Naive B cell (primary cell): ENCODE data around the gene DDR1. TPM values are rescaled to one million over a fixed set of nuclear protein-coding genes. Genes with fewer than 3 reads are reported as not detected.

Experiments used
- ATAC-seq, 2 donors: fragments of 150-1000 bp; cut with Tn5 transposase; 2 replicates each; pipeline ENCODE4 v1.10.0; 2021; ENCODE audit warnings: low read depth in 2 of 2, mild to moderate bottlenecking in 2 of 2, moderate library complexity in 2 of 2
- DNase-seq: peaks from one replicate; pipeline ENCODE4 v3.0.0; 2022
- H3K27ac Mint-ChIP-seq, 6 donors: one replicate each; pipeline ENCODE4 v1.8.0; 2020 to 2022; ENCODE audit warnings: mild to moderate bottlenecking in 6 of 6, mixed read lengths in 6 of 6, moderate library complexity in 5 of 6, inconsistent platforms in 2 of 6
- H3K27me3 Mint-ChIP-seq, 3 donors: one replicate each; pipeline ENCODE4 v1.8.0; 2021 to 2022; ENCODE audit warnings: mixed read lengths in 3 of 3, mild to moderate bottlenecking in 1 of 3
- H3K36me3 Mint-ChIP-seq, 2 donors: one replicate each; pipeline ENCODE4 v1.8.0; 2020 to 2022; ENCODE audit warnings: mixed read lengths in 2 of 2, inconsistent platforms in 1 of 2, mild to moderate bottlenecking in 1 of 2
- H3K4me1 Mint-ChIP-seq, 3 donors: one replicate each; pipeline ENCODE4 v1.8.0; 2020 to 2022; ENCODE audit warnings: mixed read lengths in 3 of 3, inconsistent platforms in 1 of 3, mild to moderate bottlenecking in 1 of 3, moderate library complexity in 1 of 3
- H3K4me3 Mint-ChIP-seq, 8 donors: one replicate each; pipeline ENCODE4 v1.8.0; 2020 to 2022; ENCODE audit warnings: mild to moderate bottlenecking in 8 of 8, mixed read lengths in 8 of 8, moderate library complexity in 8 of 8, inconsistent platforms in 2 of 8
- H3K9me3 Mint-ChIP-seq, 7 donors: one replicate each; pipeline ENCODE4 v1.8.0; 2020 to 2022; ENCODE audit warnings: mixed read lengths in 7 of 7, mild to moderate bottlenecking in 5 of 7, inconsistent platforms in 2 of 7, moderate library complexity in 1 of 7
- polyA plus RNA-seq, 6 donors: library from polyadenylated mRNA; unstranded; fragments of 300-500 nt; fragmentation: Illumina TruSeq; gene quantifications; one replicate each; pipeline ENCODE4 v1.2.3, GENCODE V29; 2021; ENCODE audit warnings: low read depth in 6 of 6

Gene DDR1
- polyA plus RNA-seq, 6 donors from 2014 or later, result 3.6 to 8.0 (median 4.4) TPM

DNA sequence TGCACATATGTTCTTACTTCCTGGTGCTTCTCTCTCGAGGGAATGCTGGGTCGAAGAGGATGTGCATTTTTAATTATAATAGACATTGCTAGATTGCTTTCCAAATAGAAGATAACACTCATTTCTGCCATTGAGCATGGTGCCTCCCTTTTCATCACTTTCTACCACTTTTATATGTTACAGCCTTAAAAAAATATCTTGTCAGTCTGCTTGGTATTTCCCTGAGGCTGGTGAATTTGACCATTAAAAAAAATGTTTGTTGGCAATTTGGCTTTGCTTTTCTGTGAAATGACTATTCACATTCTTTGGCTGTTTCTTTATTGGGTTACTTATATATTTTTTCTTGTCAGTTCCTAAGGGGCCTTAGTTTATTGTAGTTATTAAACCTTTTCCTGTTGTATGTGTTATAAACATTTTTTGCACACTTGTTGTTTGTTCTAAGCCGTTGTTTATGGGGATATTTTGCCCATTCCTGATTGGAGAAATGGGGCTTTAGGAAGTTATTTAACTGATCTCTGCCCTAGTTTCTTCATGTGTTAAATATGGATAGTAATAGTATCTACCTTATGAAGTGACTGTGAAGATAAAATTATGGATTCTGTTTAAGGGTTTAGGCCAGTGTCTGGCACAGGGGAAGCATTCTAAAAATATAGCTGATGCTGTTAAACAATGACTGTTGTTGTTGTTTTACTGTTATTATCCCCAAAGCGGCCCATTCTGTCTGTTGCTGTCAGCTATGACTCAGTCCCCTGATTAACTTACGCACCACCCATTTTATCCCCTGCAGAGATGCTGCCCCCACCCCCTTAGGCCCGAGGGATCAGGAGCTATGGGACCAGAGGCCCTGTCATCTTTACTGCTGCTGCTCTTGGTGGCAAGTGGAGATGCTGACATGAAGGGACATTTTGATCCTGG lies 3.8 kb downstream of the DDR1 start:
- ATAC-seq, result no peak
- H3K27me3 Mint-ChIP-seq, result no peaks in the 10 kb centered on the region
- H3K9me3 Mint-ChIP-seq, result no peaks in the 10 kb centered on the region
- no peak for DNase-seq
- H3K36me3 Mint-ChIP-seq, result peaks cover 9 to 23% of the 10 kb centered on the region in 2 donors
- H3K27ac Mint-ChIP-seq, result peak overlapping the region in 1 of 6 donors; percentile 47
- H3K4me1 Mint-ChIP-seq, result peaks cover 43 to 49% (median 47%) of the 10 kb centered on the region in 3 donors
- peak overlapping the region in 2 of 8 donors; percentile 2 to 93 for H3K4me3 Mint-ChIP-seq

DNA sequence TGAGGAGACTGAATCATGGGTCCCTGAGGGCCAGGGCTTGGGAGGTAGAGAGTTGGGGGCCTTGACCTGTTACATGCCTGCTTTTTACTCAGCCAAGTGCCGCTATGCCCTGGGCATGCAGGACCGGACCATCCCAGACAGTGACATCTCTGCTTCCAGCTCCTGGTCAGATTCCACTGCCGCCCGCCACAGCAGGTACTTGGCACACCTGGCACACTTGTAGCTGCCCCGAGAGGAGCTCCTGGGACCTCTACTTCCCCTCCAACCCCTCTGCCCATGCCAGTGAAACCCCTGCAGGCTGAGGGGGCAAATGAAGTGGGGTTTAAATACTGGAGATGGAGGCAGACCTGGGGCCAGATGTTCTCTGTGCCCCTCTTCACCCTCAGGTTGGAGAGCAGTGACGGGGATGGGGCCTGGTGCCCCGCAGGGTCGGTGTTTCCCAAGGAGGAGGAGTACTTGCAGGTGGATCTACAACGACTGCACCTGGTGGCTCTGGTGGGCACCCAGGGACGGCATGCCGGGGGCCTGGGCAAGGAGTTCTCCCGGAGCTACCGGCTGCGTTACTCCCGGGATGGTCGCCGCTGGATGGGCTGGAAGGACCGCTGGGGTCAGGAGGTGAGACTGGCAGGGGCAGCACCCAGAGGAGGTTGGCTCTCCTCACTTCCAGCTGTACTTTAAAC lies 4.6 kb downstream of the DDR1 start:
- Mint-ChIP-seq H3K27ac (no peak overlapping the region), H3K27me3 (no peaks in the 10 kb centered on the region), H3K36me3 (peaks cover 9 to 25% of the 10 kb centered on the region in 2 donors), H3K4me1 (peaks cover 35 to 42% (median 40%) of the 10 kb centered on the region in 3 donors), H3K4me3 (no peak overlapping the region), H3K9me3 (no peaks in the 10 kb centered on the region)
- ATAC-seq (no peak), DNase-seq (no peak)

DNA sequence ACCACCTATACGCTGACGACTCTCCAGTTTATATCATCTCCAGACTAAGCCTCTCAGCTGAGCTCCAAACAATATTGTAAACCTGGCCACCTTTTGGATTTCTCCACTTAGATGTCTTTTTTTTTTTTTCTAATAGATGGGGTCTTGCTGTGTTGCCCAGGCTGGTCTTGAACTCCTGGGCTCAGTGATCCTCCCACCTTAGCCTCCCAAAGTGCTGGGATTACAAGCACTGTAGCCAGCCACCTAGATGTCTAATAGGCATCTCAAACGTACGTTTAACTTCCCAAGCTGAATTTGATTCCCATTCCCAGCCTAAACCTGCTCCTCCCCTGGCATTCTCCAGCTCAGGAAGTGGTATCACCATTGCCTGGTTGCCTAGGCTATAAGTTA lies 5.2 kb downstream of the DDR1 start:
- ATAC-seq, result no peak
- no peak overlapping the region for H3K4me3 Mint-ChIP-seq
- H3K27ac Mint-ChIP-seq, result peak overlapping the region in 1 of 6 donors; percentile 22
- H3K9me3 Mint-ChIP-seq, result no peaks in the 10 kb centered on the region
- no peak for DNase-seq
- peaks cover 35 to 42% (median 40%) of the 10 kb centered on the region in 3 donors for H3K4me1 Mint-ChIP-seq
- peaks cover 9 to 28% of the 10 kb centered on the region in 2 donors for H3K36me3 Mint-ChIP-seq
- H3K27me3 Mint-ChIP-seq, result no peaks in the 10 kb centered on the region

DNA sequence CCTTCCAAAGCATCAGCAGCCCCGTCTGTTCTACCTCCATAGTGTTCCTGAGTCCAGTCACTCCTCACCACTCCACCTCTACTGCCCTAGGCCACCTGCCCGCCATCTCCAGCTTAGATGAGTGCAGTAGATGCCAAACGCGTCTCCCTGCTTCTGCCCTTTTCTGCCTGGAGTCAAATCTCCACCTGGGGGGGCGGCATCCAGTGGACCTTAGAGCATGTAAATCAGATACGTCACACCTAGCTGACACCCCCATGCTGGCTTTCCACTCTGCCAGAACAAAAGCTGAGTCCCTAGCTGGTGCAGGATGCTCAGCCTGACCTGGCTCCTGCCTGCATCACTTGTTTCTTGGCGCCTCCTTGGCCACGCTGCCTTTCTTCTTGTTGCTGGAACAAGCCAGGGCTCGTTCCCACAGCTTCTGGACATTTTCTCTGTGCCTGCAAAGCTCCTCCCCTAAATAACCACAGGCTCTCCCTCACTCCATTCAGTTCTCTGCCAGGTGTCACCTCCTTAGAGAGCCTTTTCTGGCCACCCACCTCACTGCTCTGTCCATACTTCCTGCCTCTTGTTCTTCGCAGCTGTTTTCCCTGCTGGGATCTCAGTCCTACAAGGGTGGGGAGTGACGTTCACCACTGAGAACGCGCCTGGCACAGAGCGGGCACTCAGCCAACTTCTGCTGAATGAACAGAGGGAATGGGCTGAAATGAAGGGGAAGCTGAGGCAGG lies 5.8 kb downstream of the DDR1 start:
- peaks cover 31 to 39% (median 37%) of the 10 kb centered on the region in 3 donors for H3K4me1 Mint-ChIP-seq
- no peak overlapping the region for H3K4me3 Mint-ChIP-seq
- H3K36me3 Mint-ChIP-seq, result peaks cover 13 to 34% of the 10 kb centered on the region in 2 donors
- H3K9me3 Mint-ChIP-seq, result no peaks in the 10 kb centered on the region
- no peak for DNase-seq
- ATAC-seq, result no peak
- H3K27ac Mint-ChIP-seq, result peak overlapping the region in 3 of 6 donors; percentile 22 to 74 (median 59)
- H3K27me3 Mint-ChIP-seq, result no peaks in the 10 kb centered on the region

DNA sequence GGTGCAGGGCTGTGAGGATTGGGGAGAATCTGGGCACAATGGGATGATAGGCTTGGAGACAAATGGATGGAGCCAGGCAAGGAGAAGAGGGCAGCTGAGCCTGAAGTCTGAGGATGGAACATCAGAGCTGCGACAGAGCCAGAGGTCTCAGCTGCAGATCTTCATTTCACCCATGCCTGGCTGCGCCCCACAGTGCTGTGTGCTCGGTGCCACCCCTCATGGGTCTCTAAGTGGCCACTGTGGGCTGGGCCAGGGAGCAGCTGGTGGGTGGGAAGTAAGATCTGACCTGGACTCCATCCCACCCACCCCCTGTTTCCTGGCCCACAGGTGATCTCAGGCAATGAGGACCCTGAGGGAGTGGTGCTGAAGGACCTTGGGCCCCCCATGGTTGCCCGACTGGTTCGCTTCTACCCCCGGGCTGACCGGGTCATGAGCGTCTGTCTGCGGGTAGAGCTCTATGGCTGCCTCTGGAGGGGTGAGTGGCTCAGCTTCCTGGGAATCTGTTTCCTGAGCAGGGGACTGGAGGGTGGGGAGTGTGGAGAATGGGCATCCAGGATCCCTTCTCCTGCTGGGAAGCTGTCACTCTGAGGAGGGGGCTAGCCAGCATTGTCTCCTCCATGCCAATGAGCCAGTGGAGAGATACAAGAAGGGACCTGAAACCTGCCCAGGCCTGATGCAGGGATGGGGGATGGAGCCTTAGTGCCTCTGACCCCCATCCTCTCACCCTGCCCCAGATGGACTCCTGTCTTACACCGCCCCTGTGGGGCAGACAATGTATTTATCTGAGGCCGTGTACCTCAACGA lies 6.5 kb downstream of the DDR1 start:
- Mint-ChIP-seq H3K9me3 (no peaks in the 10 kb centered on the region), H3K4me1 (peaks cover 23 to 35% (median 30%) of the 10 kb centered on the region in 3 donors), H3K4me3 (no peak overlapping the region), H3K27ac (peak overlapping the region in 1 of 6 donors; percentile 74), H3K36me3 (peaks cover 13 to 42% of the 10 kb centered on the region in 2 donors), H3K27me3 (no peaks in the 10 kb centered on the region)
- no peak for DNase-seq
- no peak for ATAC-seq

DNA sequence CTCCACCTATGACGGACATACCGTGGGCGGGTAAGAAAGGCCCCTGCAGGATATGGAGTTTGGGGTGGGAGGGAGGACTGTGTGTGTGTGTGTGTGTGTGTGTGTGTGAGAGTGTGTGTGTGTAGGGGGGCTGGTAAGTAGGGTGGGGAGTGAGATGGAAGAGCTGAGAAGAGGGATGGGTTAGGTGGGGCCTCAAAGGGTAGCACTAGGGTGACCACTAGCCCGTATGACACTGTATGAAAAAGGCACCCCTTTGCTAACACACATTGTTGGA lies 7.1 kb downstream of the DDR1 start:
- H3K27me3 Mint-ChIP-seq, result no peaks in the 10 kb centered on the region
- H3K27ac Mint-ChIP-seq, result no peak overlapping the region
- H3K36me3 Mint-ChIP-seq, result peaks cover 13 to 46% of the 10 kb centered on the region in 2 donors
- H3K4me1 Mint-ChIP-seq, result peaks cover 18 to 32% (median 24%) of the 10 kb centered on the region in 3 donors
- H3K4me3 Mint-ChIP-seq, result no peak overlapping the region
- no peak for ATAC-seq
- H3K9me3 Mint-ChIP-seq, result no peaks in the 10 kb centered on the region
- no peak for DNase-seq

DNA sequence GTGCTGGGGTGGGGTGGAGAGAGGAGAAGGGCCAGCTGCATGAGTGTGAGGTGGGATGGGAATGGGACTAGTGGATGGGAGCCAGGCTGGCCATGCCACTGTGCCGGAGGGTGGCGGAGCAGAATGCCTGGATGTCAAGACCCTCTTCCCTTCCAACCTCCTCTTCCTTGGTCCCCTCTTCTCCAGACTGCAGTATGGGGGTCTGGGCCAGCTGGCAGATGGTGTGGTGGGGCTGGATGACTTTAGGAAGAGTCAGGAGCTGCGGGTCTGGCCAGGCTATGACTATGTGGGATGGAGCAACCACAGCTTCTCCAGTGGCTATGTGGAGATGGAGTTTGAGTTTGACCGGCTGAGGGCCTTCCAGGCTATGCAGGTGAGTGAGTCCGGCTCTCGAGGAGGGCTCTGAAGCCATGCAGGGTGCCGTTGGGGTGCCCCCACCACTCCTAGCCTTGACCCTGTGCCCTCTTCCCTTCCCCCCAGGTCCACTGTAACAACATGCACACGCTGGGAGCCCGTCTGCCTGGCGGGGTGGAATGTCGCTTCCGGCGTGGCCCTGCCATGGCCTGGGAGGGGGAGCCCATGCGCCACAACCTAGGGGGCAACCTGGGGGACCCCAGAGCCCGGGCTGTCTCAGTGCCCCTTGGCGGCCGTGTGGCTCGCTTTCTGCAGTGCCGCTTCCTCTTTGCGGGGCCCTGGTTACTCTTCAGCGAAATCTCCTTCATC lies 7.7 kb downstream of the DDR1 start:
- ATAC-seq, result no peak
- peaks cover 12 to 27% (median 18%) of the 10 kb centered on the region in 3 donors for H3K4me1 Mint-ChIP-seq
- H3K27ac Mint-ChIP-seq, result no peak overlapping the region
- no peaks in the 10 kb centered on the region for H3K9me3 Mint-ChIP-seq
- no peaks in the 10 kb centered on the region for H3K27me3 Mint-ChIP-seq
- no peak for DNase-seq
- peaks cover 13 to 46% of the 10 kb centered on the region in 2 donors for H3K36me3 Mint-ChIP-seq
- H3K4me3 Mint-ChIP-seq, result peak overlapping the region in 1 of 8 donors; percentile 64

DNA sequence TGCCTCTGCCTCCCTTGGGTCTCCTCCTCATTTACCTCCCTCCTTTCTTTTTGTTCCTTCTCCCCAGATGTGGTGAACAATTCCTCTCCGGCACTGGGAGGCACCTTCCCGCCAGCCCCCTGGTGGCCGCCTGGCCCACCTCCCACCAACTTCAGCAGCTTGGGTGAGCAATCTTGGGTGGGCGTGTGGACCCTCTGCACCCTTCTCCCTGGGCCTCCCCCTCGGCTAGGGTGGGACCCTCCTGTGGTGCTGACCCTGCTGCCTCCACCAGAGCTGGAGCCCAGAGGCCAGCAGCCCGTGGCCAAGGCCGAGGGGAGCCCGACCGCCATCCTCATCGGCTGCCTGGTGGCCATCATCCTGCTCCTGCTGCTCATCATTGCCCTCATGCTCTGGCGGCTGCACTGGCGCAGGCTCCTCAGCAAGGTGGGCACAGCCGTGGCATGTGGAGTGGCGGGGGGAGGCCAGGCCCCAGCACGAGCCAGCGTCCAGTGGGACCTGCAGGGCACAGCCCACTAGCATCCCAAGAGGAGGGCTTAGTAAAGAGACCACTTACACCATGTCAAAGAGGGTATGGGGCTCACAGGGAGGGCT lies 8.8 kb downstream of the DDR1 start:
- H3K4me3 Mint-ChIP-seq, result no peak overlapping the region
- ATAC-seq, result no peak

DNA sequence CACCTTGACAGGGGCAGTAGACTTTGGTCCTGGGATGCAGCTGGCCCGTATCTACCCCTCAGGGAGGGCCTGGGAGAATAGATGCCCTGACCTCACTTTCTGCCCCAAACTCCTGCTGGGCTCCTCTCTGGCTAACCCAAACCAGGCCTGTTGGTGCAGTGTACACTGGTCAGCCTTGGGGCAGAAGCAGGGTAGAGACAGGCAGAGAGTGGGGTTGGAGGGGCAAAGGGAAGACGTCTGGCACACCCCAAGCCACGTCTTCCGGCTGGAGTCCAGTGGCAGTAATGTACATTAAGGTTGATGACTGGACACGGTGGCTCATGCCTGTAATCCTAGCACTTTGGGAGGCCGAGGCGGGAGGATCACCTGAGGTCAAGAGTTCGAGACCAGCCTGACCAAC lies 9.3 kb downstream of the DDR1 start:
- Mint-ChIP-seq H3K27ac (no peak overlapping the region), H3K9me3 (no peaks in the 10 kb centered on the region), H3K27me3 (no peaks in the 10 kb centered on the region), H3K4me3 (no peak overlapping the region), H3K4me1 (peaks cover under 1 to 20% (median 10%) of the 10 kb centered on the region in 3 donors), H3K36me3 (peaks cover 9 to 53% of the 10 kb centered on the region in 2 donors)
- DNase-seq, result no peak
- ATAC-seq, result no peak

More for the DNA sequence above, 8.8 kb downstream of the DDR1 start:
- Mint-ChIP-seq H3K27me3 (no peaks in the 10 kb centered on the region), H3K9me3 (no peaks in the 10 kb centered on the region), H3K36me3 (peaks cover 13 to 47% of the 10 kb centered on the region in 2 donors), H3K27ac (no peak overlapping the region), H3K4me1 (peaks cover 6 to 26% (median 11%) of the 10 kb centered on the region in 3 donors)
- no peak for DNase-seq

DNA sequence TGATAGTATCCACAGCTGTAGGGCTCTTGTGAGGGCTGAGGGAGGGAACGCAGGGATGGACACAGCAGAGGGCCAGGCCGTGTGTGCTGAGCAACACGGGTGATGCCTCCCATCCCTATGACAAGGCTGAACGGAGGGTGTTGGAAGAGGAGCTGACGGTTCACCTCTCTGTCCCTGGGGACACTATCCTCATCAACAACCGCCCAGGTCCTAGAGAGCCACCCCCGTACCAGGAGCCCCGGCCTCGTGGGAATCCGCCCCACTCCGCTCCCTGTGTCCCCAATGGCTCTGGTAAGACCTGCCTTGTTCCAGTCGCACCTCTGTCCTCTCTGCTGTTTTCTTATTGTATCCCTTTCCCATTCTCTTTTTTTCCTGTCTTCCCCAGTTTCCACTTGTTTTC lies 10.1 kb downstream of the DDR1 start:
- Mint-ChIP-seq H3K9me3 (no peaks in the 10 kb centered on the region), H3K36me3 (peaks cover 9 to 55% of the 10 kb centered on the region in 2 donors), H3K27ac (no peak overlapping the region), H3K27me3 (no peaks in the 10 kb centered on the region), H3K4me3 (no peak overlapping the region), H3K4me1 (peaks cover 0 to 20% (median 10%) of the 10 kb centered on the region in 3 donors)
- no peak for DNase-seq
- ATAC-seq, result no peak

DNA sequence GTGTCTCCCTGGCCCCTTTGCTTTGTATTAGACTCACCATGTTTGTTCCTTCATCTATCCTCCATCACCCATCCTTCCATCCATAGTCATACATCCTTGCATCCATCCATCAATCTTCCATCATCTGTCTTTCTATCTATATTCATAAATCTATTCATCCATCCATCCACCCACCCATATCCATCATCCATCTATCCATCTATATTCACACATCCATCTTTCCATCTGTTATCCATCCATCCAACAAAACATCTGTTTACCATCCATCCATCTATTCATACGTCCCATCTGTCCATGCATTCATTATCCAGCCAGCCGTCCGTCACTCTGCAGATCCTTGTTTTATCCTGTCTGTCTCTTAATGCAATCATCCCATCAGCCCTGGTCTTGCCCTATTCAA lies 10.6 kb downstream of the DDR1 start:
- Mint-ChIP-seq H3K36me3 (peaks cover 9 to 50% of the 10 kb centered on the region in 2 donors), H3K27me3 (no peaks in the 10 kb centered on the region), H3K9me3 (no peaks in the 10 kb centered on the region), H3K27ac (peak overlapping the region in 1 of 6 donors; percentile 28), H3K4me3 (no peak overlapping the region), H3K4me1 (peaks cover 0 to 20% (median 7%) of the 10 kb centered on the region in 3 donors)
- DNase-seq (no peak), ATAC-seq (no peak)

DNA sequence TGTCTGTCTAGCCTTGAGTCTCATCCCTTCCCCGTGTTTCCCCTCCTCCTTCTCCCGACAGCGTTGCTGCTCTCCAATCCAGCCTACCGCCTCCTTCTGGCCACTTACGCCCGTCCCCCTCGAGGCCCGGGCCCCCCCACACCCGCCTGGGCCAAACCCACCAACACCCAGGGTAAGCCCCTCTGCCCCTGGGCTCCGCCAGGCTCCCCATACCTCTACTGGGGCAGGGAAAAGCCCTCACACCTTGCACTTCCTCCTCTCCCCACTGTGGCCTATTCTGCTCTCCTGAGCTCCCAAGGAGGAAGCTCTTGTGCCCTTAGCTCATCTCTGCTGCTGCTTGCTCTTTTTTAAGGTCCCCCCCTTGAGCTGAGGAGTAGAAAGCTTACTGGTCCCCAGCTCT lies 11.0 kb downstream of the DDR1 start:
- H3K36me3 Mint-ChIP-seq, result peaks cover 9 to 45% of the 10 kb centered on the region in 2 donors
- H3K4me3 Mint-ChIP-seq, result no peak overlapping the region
- DNase-seq (no peak), ATAC-seq (no peak)
- no peaks in the 10 kb centered on the region for H3K9me3 Mint-ChIP-seq
- H3K27me3 Mint-ChIP-seq, result no peaks in the 10 kb centered on the region
- peak overlapping the region in 1 of 6 donors; percentile 28 for H3K27ac Mint-ChIP-seq
- H3K4me1 Mint-ChIP-seq, result peaks cover 0 to 18% (median 3%) of the 10 kb centered on the region in 3 donors
